Measurements from ENCODE around the gene PRR5. TPM values are rescaled to one million over a fixed set of nuclear protein-coding genes. Genes with fewer than 3 reads are reported as not detected.
A peak's percentile ranks its signal among the peaks of the same experiment; 100 is the strongest.

The PRR5 gene
- total RNA-seq, 1 donor from 2014 or later: 4.0 TPM

- H4K20me1 ChIP-seq (ENCODE audit: low read depth): peaks cover 3% of the 10 kb centered on the region
- H3K9me3 Mint-ChIP-seq: no peaks in the 10 kb centered on the region
- peak; percentile 77 for DNase-seq (ENCODE audit: low spot score)
- H3K27me3 ChIP-seq: no peaks in the 10 kb centered on the region
- peaks cover 23% of the 10 kb centered on the region for H3K4me1 Mint-ChIP-seq
- H3K9me3 ChIP-seq (ENCODE audit: low read depth): no peaks in the 10 kb centered on the region
- peaks cover 5% of the 10 kb centered on the region for H3K27me3 Mint-ChIP-seq (ENCODE audit: insufficient read depth, low read depth)
- no peak overlapping the region for H3K4me2 ChIP-seq
- H3K36me3 Mint-ChIP-seq: no peaks in the 10 kb centered on the region
- H3K36me3 ChIP-seq: no peaks in the 10 kb centered on the region
- peak overlapping the region; percentile 74 for H3K27ac Mint-ChIP-seq
- peaks cover 5% of the 10 kb centered on the region for H3K4me1 ChIP-seq
- no peaks in the 10 kb centered on the region for H3F3A ChIP-seq (ENCODE audit: low read depth)
- H3K9ac ChIP-seq: no peak overlapping the region
- TF ChIP-seq CTCF (IDR thresholded peaks at IDR 0.05): no peak
- no peak overlapping the region for H3K4me3 Mint-ChIP-seq
- H2AFZ ChIP-seq (replicated peaks): no peak overlapping the region
- no peaks in the 10 kb centered on the region for H3K79me2 ChIP-seq (ENCODE audit: low read depth)
- no peak overlapping the region for H3K27ac ChIP-seq
- no peak overlapping the region for H3K4me3 ChIP-seq
Measured at GRCh38 chr22:44685384-44686056, 16.5 kb upstream of the PRR5 start.

- H3K27ac Mint-ChIP-seq: no peak overlapping the region
Measured at GRCh38 chr22:44686873-44687600, 15.0 kb upstream of the PRR5 start.

GRCh38 chr22:44689173-44689572 is 12.8 kb upstream of the PRR5 start:
- Mint-ChIP-seq H3K27ac (no peak overlapping the region), H3K36me3 (no peaks in the 10 kb centered on the region), H3K4me3 (no peak overlapping the region), H3K27me3 (ENCODE audit: insufficient read depth, low read depth) (peaks cover 3% of the 10 kb centered on the region), H3K9me3 (no peaks in the 10 kb centered on the region), H3K4me1 (peaks cover 23% of the 10 kb centered on the region)
- Histone ChIP-seq H3K36me3 (no peaks in the 10 kb centered on the region), H4K20me1 (ENCODE audit: low read depth) (peaks cover 3% of the 10 kb centered on the region), H3K4me3 (no peak overlapping the region), H3K9ac (no peak overlapping the region), H2AFZ (replicated peaks) (no peak overlapping the region), H3K79me2 (ENCODE audit: low read depth) (no peaks in the 10 kb centered on the region), H3F3A (ENCODE audit: low read depth) (no peaks in the 10 kb centered on the region), H3K27me3 (no peaks in the 10 kb centered on the region), H3K4me2 (no peak overlapping the region), H3K9me3 (ENCODE audit: low read depth) (no peaks in the 10 kb centered on the region), H3K27ac (no peak overlapping the region), H3K4me1 (peaks cover 4% of the 10 kb centered on the region)
- DNase-seq (ENCODE audit: low spot score): no peak
- TF ChIP-seq EZH2phosphoT487 (IDR thresholded peaks at IDR 0.05) (no peak), EZH2 (IDR thresholded peaks at IDR 0.05) (no peak), CTCF (IDR thresholded peaks at IDR 0.05) (no peak)

More at GRCh38 chr22:44686873-44687600, 15.0 kb upstream of the PRR5 start:
- Histone ChIP-seq H3K4me3 (no peak overlapping the region), H3K4me1 (peaks cover 4% of the 10 kb centered on the region), H3K27ac (no peak overlapping the region), H2AFZ (replicated peaks) (no peak overlapping the region), H4K20me1 (ENCODE audit: low read depth) (peaks cover 3% of the 10 kb centered on the region), H3K9ac (no peak overlapping the region), H3K27me3 (no peaks in the 10 kb centered on the region), H3K36me3 (no peaks in the 10 kb centered on the region), H3K79me2 (ENCODE audit: low read depth) (no peaks in the 10 kb centered on the region), H3F3A (ENCODE audit: low read depth) (no peaks in the 10 kb centered on the region), H3K4me2 (no peak overlapping the region), H3K9me3 (ENCODE audit: low read depth) (no peaks in the 10 kb centered on the region)
- Mint-ChIP-seq H3K9me3 (no peaks in the 10 kb centered on the region), H3K27me3 (ENCODE audit: insufficient read depth, low read depth) (peaks cover 3% of the 10 kb centered on the region), H3K4me3 (no peak overlapping the region), H3K36me3 (no peaks in the 10 kb centered on the region), H3K4me1 (peaks cover 23% of the 10 kb centered on the region)
- TF ChIP-seq EZH2 (IDR thresholded peaks at IDR 0.05): no peak
- TF ChIP-seq EZH2phosphoT487 (IDR thresholded peaks at IDR 0.05): no peak
- no peak for TF ChIP-seq CTCF (IDR thresholded peaks at IDR 0.05)
- DNase-seq (ENCODE audit: low spot score): no peak
